ENCODE data around the gene ATP5IF1. TPM values are rescaled to one million over a fixed set of nuclear protein-coding genes. Genes with fewer than 3 reads are reported as not detected.

The ATP5IF1 gene
- total and polyA plus RNA-seq, 2 of the 8 experiments (the other 6 are each of a cell fraction or from before 2014, with no cell fraction given): 198 to 242 TPM

DNA sequence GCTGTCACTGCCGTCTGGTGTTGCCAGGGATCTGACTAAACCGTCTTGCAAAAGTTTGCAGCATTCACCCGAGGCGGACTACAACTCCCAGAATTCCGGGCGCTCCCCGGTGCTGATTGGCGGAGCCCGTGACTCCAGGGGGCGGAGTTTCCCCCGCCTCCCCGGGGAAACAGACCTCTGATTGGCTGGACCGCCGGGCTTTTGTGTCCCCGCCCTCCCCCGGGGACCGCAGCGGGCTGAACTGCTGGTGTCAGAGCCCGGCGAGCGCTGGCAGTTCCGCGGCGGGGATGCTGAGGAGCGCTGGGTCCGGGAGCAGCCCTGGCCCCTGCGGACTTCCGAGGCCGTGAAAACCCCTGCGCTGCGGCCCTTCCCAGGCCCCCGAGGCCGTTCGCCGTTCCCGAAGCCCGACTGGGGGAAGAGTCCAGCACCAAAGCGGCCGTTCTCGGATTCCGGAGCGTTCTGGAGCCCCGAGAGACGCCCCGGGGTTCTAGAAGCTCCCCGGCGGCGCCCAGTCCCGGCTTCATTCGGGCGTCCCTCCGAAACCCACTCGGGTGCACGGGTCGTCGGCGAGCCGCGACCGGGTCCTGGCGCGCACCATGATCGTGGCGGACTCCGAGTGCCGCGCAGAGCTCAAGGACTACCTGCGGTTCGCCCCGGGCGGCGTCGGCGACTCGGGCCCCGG, 23.5 kb downstream of the ATP5IF1 start, which contains the start of gene SESN2:
TSS of gene SESN2 (plus strand) at position 267 of the 682 bp plus-strand sequence. CDS start at position 597, 330 bp downstream.
- Histone ChIP-seq H3K9ac (replicated peaks in 1 of 4; ENCODE audit: extremely low read depth in 1 of 4, low read depth in 3 of 4, low read length in 3 of 4) (peak within 1 kb of the TSS; percentile 79 to 98 (median 82)), H3K18ac (ENCODE audit: extremely low read depth, low read length) (peak within 1 kb of the TSS; percentile 98), H4K5ac (ENCODE audit: insufficient read length, low read depth, low read length) (peak within 1 kb of the TSS; percentile 92), H2BK120ac (replicated peaks; ENCODE audit: low read depth, low read length) (no peak within 1 kb of the TSS), H3K79me1 (ENCODE audit: low read depth, low read length) (peaks cover 14% of the 10 kb centered on the region), H2BK12ac (ENCODE audit: low read depth, low read length) (peak within 1 kb of the TSS; percentile 97; the same call in 1 of the 2 replicates), H3K36me3 (ENCODE audit: control insufficient read depth in 2 of 4, insufficient read depth in 4 of 4, low read length in 3 of 4) (peaks cover 0 to 4% (median 0%) of the 10 kb centered on the region in 4 experiments; a peak in 2 of 8 replicates), H3K79me2 (ENCODE audit: control insufficient read depth in 1 of 2, insufficient read depth in 2 of 2, low read length in 2 of 2) (peaks cover 29 to 43% of the 10 kb centered on the region in 2 experiments), H3K23ac (ENCODE audit: insufficient read length) (no peak within 1 kb of the TSS), H3K4ac (replicated peaks; ENCODE audit: insufficient read length, low read depth, low read length) (peak within 1 kb of the TSS; percentile 98), H3K4me3 (ENCODE audit: extremely low read depth in 1 of 4, insufficient read depth in 2 of 4, low read depth in 3 of 4, low read length in 4 of 4) (peak within 1 kb of the TSS; percentile 73 to 97 (median 88)), H2BK15ac (ENCODE audit: low read length) (peak within 1 kb of the TSS; percentile 88), H3K9me3 (ENCODE audit: insufficient read depth in 2 of 2, low read depth in 1 of 2, low read length in 1 of 2) (no peaks in the 10 kb centered on the region), H3K27ac (ENCODE audit: low read depth, low read length) (peak within 1 kb of the TSS; percentile 67; the same call in 1 of the 2 replicates), H3K4me2 (ENCODE audit: insufficient read depth in 1 of 2, low read depth in 2 of 2, low read length in 2 of 2) (peak within 1 kb of the TSS; percentile 77 to 100), H2AFZ (ENCODE audit: low read length) (peak within 1 kb of the TSS; percentile 46; the same call in 1 of the 2 replicates), H4K91ac (replicated peaks; ENCODE audit: insufficient read length, low read length) (peak within 1 kb of the TSS; percentile 91), H2BK20ac (ENCODE audit: low read length) (no peak within 1 kb of the TSS), H4K8ac (ENCODE audit: extremely low read depth, insufficient read depth, low read length) (peak within 1 kb of the TSS; percentile 97), H3K14ac (ENCODE audit: insufficient read length) (no peak within 1 kb of the TSS), H3K4me1 (replicated peaks in 1 of 4; ENCODE audit: control insufficient read depth in 3 of 4, insufficient read depth in 4 of 4, low read length in 3 of 4) (peaks cover 3 to 17% (median 11%) of the 10 kb centered on the region in 4 experiments; a peak in 5 of 7 replicates), H3K27me3 (replicated peaks in 1 of 4; ENCODE audit: control insufficient read depth in 3 of 4, extremely low read depth in 1 of 4, insufficient read depth in 3 of 4, low read length in 3 of 4) (no peaks in the 10 kb centered on the region), H3K23me2 (ENCODE audit: low read depth, low read length) (peaks cover 12% of the 10 kb centered on the region), H2BK5ac (ENCODE audit: low read depth, low read length) (peak within 1 kb of the TSS; percentile 96), H4K20me1 (replicated peaks in 1 of 2; ENCODE audit: control insufficient read depth in 1 of 2, insufficient read depth in 2 of 2, low read length in 2 of 2) (peaks cover 11 to 16% of the 10 kb centered on the region in 2 experiments), H3K56ac (replicated peaks; ENCODE audit: insufficient read length, low read depth, low read length) (peak within 1 kb of the TSS; percentile 92), H2AK5ac (ENCODE audit: low read depth, low read length) (peak within 1 kb of the TSS; percentile 86)
- FAIRE-seq (no peak), DNase-seq (ENCODE audit: low read depth in 1 of 2, low spot score in 2 of 2) (peak; percentile 94 to 99)
- ChIA-PET POLR2A (ENCODE audit: partially characterized antibody) (interaction anchor here (0.6 to 19.5 kb wide), 27 partner anchors 9 to 534 kb away, joined by 3 to 324 read pairs (median 5); partner anchors contain the start of genes ATP5IF1, DNAJC8, EYA3 and FAM76A), CTCF (ENCODE audit: partially characterized antibody) (interaction anchor here (0.6 to 5.2 kb wide), 4 partner anchors 11 to 284 kb away, joined by 3 to 56 read pairs (median 4); no protein-coding TSS in a partner anchor)
- WGBS, 2 experiments (ENCODE audit: extremely low coverage in 1 of 2, insufficient coverage in 1 of 2, insufficient read length in 1 of 2, insufficient replicate concordance in 2 of 2, low coverage in 1 of 2, low lambda C conversion rate in 2 of 2, missing lambda C conversion rate in 1 of 2): 1% methylated on average over 53 of the region's 76 CpGs; no CpG with 5 or more reads in 1 of the 2 experiments
- TF ChIP-seq SIN3A (conservative IDR thresholded peaks at IDR 0.05 in 1 of 2, IDR thresholded peaks at IDR 0.05 in 1 of 2; ENCODE audit: low read depth in 1 of 2, low read length in 2 of 2) (peak; percentile 46 to 72; a peak in 1 of 4 replicates), EP300 (IDR thresholded peaks at IDR 0.05; ENCODE audit: borderline replicate concordance in 1 of 2, low read depth in 2 of 2, low read length in 2 of 2) (no peak), TCF12 (IDR thresholded peaks at IDR 0.05; ENCODE audit: low read depth, low read length) (no peak), FOSL1 (IDR thresholded peaks at IDR 0.05; ENCODE audit: insufficient read depth, low read depth, low read length) (no peak), TBP (IDR thresholded peaks at IDR 0.05; ENCODE audit: low read depth, low read length) (peak; percentile 92), MAFK (IDR thresholded peaks at IDR 0.05; ENCODE audit: low read depth, low read length) (no peak), HDAC6 (IDR thresholded peaks at IDR 0.05; ENCODE audit: low read depth, low read length) (no peak), SAP30 (IDR thresholded peaks at IDR 0.05; ENCODE audit: insufficient read depth, insufficient replicate concordance, low read length) (no peak), SIRT6 (IDR thresholded peaks at IDR 0.05; ENCODE audit: low read length) (no peak)
- TF ChIP-seq, protein P1, sequence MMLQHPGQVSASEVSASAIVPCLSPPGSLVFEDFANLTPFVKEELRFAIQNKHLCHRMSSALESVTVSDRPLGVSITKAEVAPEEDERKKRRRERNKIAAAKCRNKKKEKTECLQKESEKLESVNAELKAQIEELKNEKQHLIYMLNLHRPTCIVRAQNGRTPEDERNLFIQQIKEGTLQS (IDR thresholded peaks at IDR 0.05; ENCODE audit: insufficient read depth, low read depth, low read length): no peak

Measured in H1 (cell line).